Measurements from ENCODE around the gene GALNT6.

DNA sequence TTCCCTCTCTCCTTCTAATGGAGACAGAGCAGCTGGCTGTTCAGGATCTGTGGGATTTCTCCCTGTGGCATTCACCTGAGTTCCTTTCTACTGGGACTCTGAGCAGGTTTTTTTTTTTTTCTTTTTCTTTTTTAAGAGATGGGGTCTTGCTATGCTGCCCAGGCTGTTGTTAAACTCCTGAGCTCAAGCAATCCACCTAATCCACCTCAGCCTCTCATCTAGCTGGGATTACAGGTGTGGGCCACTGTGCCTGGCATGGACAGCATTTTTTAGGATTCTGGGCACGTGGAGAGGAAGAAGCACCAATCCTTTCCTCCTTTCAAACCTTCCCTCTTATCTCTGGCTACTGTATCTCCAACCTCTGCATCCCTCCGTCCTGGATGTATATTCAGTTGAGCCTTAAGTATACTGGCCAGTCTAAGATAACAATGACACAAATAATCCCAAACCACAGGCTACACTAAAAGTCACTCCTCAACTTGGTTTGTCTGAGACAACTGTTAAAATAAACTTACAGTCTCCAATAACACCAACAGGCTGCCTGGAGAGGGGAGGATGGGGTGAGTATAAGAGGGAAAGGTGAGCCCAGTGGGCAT is 28.4 kb downstream of the GALNT6 start:
- TF ChIP-seq POLR2A (IDR thresholded peaks at IDR 0.05) (no peak), CTCF (IDR thresholded peaks at IDR 0.05) (no peak)
